NB4 (cell line): Measurements from ENCODE around the gene CORO2A.

Source experiments
- CTCF ChIP-seq: IDR thresholded peaks from one replicate; pipeline ENCODE4 v1.5.1; 2012; ENCODE audit warnings: low read depth, low read length
- POLR2A ChIP-seq: IDR thresholded peaks from 2 replicates; pipeline ENCODE4 v1.6.1; 2011; ENCODE audit warnings: mild to moderate bottlenecking; ENCODE audit not compliant: insufficient read length; ENCODE audit errors: extremely low read depth

DNA sequence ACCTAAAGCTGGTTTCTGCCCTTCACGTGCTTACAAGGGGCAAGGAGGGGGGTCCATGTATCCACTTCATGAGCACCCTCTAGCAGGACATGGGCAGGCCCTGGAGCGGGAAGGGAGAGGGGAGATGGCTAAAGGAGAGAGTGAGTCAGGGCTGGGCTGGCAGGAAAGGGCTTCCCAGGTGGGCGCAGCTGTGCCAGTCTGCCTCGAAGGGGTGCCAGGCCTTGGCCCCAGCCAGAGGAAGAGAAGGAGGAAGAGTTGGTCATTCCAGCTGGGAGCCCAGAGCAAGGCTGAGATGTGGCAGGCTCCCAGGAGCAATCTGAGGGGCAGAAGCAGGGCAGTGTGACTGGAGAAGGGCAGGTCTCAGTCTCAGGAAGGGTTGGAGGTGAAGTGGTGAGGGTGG is 98.1 kb downstream of the CORO2A start:
- TF ChIP-seq CTCF (no peak), POLR2A (no peak)
